Left forelimb (tissue), 1 donor: ENCODE results near the gene ACOT7.
"Not testable (repeated sequence)": the region's sequence is repeated elsewhere in the genome, so short reads cannot be mapped to it uniquely, and the experiment has no call there.

ENCODE experiments used
- DNase-seq: peaks from one replicate; pipeline ENCODE4 v3.0.0-alpha.2; 2018; ENCODE audit warnings: low spot score

The ACOT7 gene

GRCh38 chr1:6393400-6394187 lies at the start of gene ACOT7:
TSS of gene ACOT7 (minus strand) at chr1:6393767. CDS start at chr1:6393399, 368 bp downstream.
- DNase-seq: peak; percentile 96

GRCh38 chr1:6441586-6441985 lies 48.0 kb upstream of the ACOT7 start:
- DNase-seq: no peak

- no peak for DNase-seq
Observed at GRCh38 chr1:6440198-6441126, 46.9 kb upstream of the ACOT7 start.

- no peak for DNase-seq
Observed at GRCh38 chr1:6438047-6438525, 44.5 kb upstream of the ACOT7 start.

- not testable (repeated sequence) for DNase-seq
Observed at GRCh38 chr1:6437012-6437700, 43.6 kb upstream of the ACOT7 start.

- not testable (repeated sequence) for DNase-seq
Observed at GRCh38 chr1:6436277-6436676, 42.7 kb upstream of the ACOT7 start.

GRCh38 chr1:6435547-6435946 lies 42.0 kb upstream of the ACOT7 start:
- DNase-seq: no peak

GRCh38 chr1:6435129-6435528 lies 41.6 kb upstream of the ACOT7 start:
- DNase-seq: no peak

GRCh38 chr1:6434186-6434585 lies 40.6 kb upstream of the ACOT7 start:
- no peak for DNase-seq

- not testable (repeated sequence) for DNase-seq
Observed at GRCh38 chr1:6431645-6432579, 38.3 kb upstream of the ACOT7 start.

- not testable (repeated sequence) for DNase-seq
Observed at GRCh38 chr1:6429660-6430411, 36.3 kb upstream of the ACOT7 start.

GRCh38 chr1:6428453-6428852 lies 34.9 kb upstream of the ACOT7 start:
- DNase-seq: not testable (repeated sequence)

- no peak for DNase-seq
Observed at GRCh38 chr1:6427441-6428390, 34.1 kb upstream of the ACOT7 start.

GRCh38 chr1:6426972-6427350 lies 33.4 kb upstream of the ACOT7 start:
- no peak for DNase-seq

- DNase-seq: no peak
Observed at GRCh38 chr1:6426277-6426971, 32.9 kb upstream of the ACOT7 start.

- DNase-seq: no peak
Observed at GRCh38 chr1:6425658-6426057, 32.1 kb upstream of the ACOT7 start.

GRCh38 chr1:6424619-6425593 lies 31.3 kb upstream of the ACOT7 start, which contains the start of gene ESPN:
TSS of gene ESPN (plus strand) at chr1:6424776. CDS start at chr1:6424956, 180 bp downstream.
- DNase-seq: no peak
